Right lobe of liver (tissue), 6 donors: ENCODE data around the gene CER1. TPM values are rescaled to one million over a fixed set of nuclear protein-coding genes. Genes with fewer than 3 reads are reported as not detected.

Experiments
- ATAC-seq, 4 donors: fragments of 200-7000 bp; cut with Tn5 transposase; one replicate each; pipeline ENCODE4 v1.9.1; 2020; ENCODE audit warnings: mild to moderate bottlenecking in 4 of 4, moderate library complexity in 4 of 4
- DNase-seq, 3 donors: peaks; one replicate each; pipeline ENCODE4 v3.0.0-alpha.2; 2020
- H3K27ac ChIP-seq, 3 donors: fragments of 200-600 bp; one replicate each; pipeline ENCODE4 v1.8.0; 2022
- H3K27me3 ChIP-seq, 2 donors: fragments of 200-600 bp; one replicate each; pipeline ENCODE4 v1.8.0; 2022
- H3K36me3 ChIP-seq, 4 donors: fragments of 200-600 bp; sonication (generic) in 1 of 4; one replicate each; pipeline versions ENCODE4 v1.5.1 to v1.8.0; 2017 to 2022; ENCODE audit warnings: control low read depth in 1 of 4
- H3K4me1 ChIP-seq, 4 donors: fragments of 200-600 bp; sonication (generic) in 1 of 4; one replicate each; pipeline versions ENCODE4 v1.5.1 to v1.8.0; 2017 to 2022; ENCODE audit warnings: control low read depth in 1 of 4
- H3K4me3 ChIP-seq, 3 donors: fragments of 200-600 bp; one replicate each; pipeline ENCODE4 v1.8.0; 2022
- H3K9me3 ChIP-seq, 4 donors: fragments of 200-600 bp; sonication (generic) in 1 of 4; one replicate each; pipeline versions ENCODE4 v1.5.1 to v1.8.0; 2017 to 2022; ENCODE audit warnings: control low read depth in 1 of 4
- POLR2A ChIP-seq: fragments of 450-650 bp; IDR thresholded peaks from one replicate; pipeline ENCODE4 v1.6.1; 2017; ENCODE audit warnings: antibody characterized with exemption, mild to moderate bottlenecking
- WGBS: methylation state at CpG from one replicate; pipeline ENCODE4 v1.1.6; 2018; ENCODE audit warnings: low coverage, low lambda C conversion rate; ENCODE audit not compliant: insufficient coverage; ENCODE audit errors: missing lambda C conversion rate; 5-methylcytosine and 5-hydroxymethylcytosine counted together
- intact Hi-C, 2 donors: fragments of 100-400 bp; cut with DNase I; formaldehyde crosslinking; loops; one replicate each; pipeline versions ENCODE4 v1.11.2 to v1.14.1; 2022
- total RNA-seq, 6 experiments: library from RNA; depleted of rRNA in 2 of 6; stranded (reverse); fragments of >200 nt in 2 of 6; fragmentation: NEBNext Ultra II Directional in 3 of 6; extraction: Animal tissue kit (Norgen Biotek cat#: 25700) in 3 of 6; gene quantifications; one replicate each; pipeline versions ENCODE4 v1.1.0 to v1.2.4, GENCODE V29; 2016 to 2023
- TF ChIP-seq, protein P1 (sequence below), 4 donors: fragments of 200-600 bp in 3 of 4; fragments of 450-650 bp in 1 of 4; IDR thresholded peaks; one replicate each; pipeline versions ENCODE4 v1.5.1 to v1.8.0; 2016 to 2022; ENCODE audit warnings: antibody characterized with exemption in 4 of 4, mild to moderate bottlenecking in 2 of 4
- donor health status: DM: no; HTN: yes; CAD: no.
- donor health status: DM: no; HTN: no; CAD: no.
- donor health status: DM: no; HTN: no; CAD: no.
- donor health status: DM: no; HTN: yes; CAD: no.
- donor health status: DM: no; HTN: yes; CAD: no.

The CER1 gene
- total RNA-seq, 6 experiments from 2014 or later = not detected

DNA sequence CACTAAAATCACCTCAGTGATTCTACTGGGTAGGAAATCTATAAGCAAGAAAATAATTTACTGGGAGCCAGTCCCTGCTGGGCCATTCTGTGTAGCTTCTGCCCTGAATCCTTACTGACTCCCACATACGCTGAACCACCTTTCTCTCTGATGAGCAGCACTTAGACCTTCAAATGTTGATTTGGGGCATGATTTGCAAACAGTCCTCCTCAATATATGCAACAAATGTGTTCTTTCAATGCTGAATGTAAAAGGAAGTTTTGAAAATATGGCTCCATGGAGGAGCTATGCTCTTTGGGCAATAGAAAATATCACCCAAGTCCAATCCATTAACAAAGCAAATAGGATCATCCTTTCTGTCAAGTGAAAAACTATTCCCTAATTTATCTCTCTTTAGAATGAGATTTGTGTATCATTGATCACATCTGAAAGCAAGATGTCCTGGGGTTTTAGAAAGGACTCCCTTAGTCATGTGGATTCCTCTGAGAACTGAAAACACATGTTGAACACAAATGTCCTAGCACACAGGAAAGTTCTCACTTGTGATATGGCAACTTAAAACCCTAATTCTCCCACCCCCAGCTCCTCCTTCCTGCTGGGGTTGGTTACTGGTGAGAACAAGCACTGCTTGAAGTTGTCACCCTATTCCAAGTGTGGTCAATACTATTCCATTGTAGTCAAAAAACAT lies 8.9 kb upstream of the CER1 start:
- Histone ChIP-seq H3K4me1 (no peaks in the 10 kb centered on the region), H3K9me3 (no peaks in the 10 kb centered on the region), H3K36me3 (no peaks in the 10 kb centered on the region), H3K4me3 (no peak overlapping the region), H3K27me3 (no peaks in the 10 kb centered on the region), H3K27ac (no peak overlapping the region)
- TF ChIP-seq, protein P1, sequence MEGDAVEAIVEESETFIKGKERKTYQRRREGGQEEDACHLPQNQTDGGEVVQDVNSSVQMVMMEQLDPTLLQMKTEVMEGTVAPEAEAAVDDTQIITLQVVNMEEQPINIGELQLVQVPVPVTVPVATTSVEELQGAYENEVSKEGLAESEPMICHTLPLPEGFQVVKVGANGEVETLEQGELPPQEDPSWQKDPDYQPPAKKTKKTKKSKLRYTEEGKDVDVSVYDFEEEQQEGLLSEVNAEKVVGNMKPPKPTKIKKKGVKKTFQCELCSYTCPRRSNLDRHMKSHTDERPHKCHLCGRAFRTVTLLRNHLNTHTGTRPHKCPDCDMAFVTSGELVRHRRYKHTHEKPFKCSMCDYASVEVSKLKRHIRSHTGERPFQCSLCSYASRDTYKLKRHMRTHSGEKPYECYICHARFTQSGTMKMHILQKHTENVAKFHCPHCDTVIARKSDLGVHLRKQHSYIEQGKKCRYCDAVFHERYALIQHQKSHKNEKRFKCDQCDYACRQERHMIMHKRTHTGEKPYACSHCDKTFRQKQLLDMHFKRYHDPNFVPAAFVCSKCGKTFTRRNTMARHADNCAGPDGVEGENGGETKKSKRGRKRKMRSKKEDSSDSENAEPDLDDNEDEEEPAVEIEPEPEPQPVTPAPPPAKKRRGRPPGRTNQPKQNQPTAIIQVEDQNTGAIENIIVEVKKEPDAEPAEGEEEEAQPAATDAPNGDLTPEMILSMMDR (IDR thresholded peaks at IDR 0.05) = no peak
- TF ChIP-seq POLR2A = no peak
- no peak for DNase-seq
- WGBS = 100% methylated on average over 1 of the region's 1 CpG
- intact Hi-C loops = no loop called here
- ATAC-seq = no peak

DNA sequence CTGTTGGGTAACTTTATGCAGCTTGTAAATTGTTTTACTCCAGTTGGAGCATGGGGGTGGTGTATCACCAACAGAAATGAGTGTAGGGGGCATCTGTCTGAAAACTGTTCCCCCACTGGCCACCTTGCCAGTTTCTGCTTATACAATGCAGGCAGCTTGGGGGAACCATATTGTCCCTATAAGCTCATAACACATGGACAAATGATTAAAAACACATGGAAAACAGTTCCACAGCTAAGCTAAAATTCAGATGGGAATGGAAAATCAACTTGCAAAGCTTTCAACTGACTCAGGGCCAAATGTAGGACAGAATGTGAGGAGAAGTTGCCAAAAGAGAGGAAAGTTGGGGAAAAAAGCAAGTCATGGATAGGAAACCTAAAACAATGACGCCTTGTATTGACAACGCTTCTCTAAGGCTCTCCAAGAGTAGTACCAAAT lies 7.9 kb upstream of the CER1 start:
- ATAC-seq = no peak
- no peak overlapping the region for H3K27ac ChIP-seq
- 90% methylated on average over 2 of the region's 2 CpGs for WGBS
- no peaks in the 10 kb centered on the region for H3K9me3 ChIP-seq
- TF ChIP-seq, protein P1 (IDR thresholded peaks at IDR 0.05) = no peak
- no peaks in the 10 kb centered on the region for H3K4me1 ChIP-seq
- DNase-seq = no peak
- intact Hi-C loops = no loop called here
- H3K27me3 ChIP-seq = no peaks in the 10 kb centered on the region
- H3K4me3 ChIP-seq = no peak overlapping the region
- H3K36me3 ChIP-seq = no peaks in the 10 kb centered on the region

DNA sequence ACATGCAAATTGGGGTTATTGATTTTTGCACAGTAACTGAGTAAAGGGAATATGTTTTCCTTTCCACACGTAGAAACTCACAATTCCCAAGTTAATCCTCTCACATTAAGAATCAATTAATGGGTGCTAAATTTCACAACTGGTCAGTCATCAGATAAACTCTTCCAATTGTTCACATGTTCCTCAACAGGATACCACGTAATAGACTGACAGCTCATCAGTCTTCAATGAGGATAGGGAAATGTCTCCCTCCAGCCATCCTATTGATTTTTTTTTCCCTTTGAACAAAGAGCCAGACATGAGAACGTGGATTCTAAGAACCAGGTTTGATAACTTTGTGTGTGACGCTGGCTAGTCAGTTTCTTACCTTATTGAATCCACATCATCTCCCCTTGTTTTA lies 768 bp upstream of the CER1 start:
- DNase-seq (no peak), ATAC-seq (no peak)
- Histone ChIP-seq H3K27me3 (no peaks in the 10 kb centered on the region), H3K36me3 (no peaks in the 10 kb centered on the region), H3K4me1 (no peaks in the 10 kb centered on the region), H3K27ac (no peak overlapping the region), H3K4me3 (no peak overlapping the region), H3K9me3 (no peaks in the 10 kb centered on the region)
- TF ChIP-seq POLR2A = no peak
- TF ChIP-seq, protein P1 (IDR thresholded peaks at IDR 0.05) = no peak
- intact Hi-C loops = no loop called here
- 16% methylated on average over 4 of the region's 4 CpGs for WGBS

DNA sequence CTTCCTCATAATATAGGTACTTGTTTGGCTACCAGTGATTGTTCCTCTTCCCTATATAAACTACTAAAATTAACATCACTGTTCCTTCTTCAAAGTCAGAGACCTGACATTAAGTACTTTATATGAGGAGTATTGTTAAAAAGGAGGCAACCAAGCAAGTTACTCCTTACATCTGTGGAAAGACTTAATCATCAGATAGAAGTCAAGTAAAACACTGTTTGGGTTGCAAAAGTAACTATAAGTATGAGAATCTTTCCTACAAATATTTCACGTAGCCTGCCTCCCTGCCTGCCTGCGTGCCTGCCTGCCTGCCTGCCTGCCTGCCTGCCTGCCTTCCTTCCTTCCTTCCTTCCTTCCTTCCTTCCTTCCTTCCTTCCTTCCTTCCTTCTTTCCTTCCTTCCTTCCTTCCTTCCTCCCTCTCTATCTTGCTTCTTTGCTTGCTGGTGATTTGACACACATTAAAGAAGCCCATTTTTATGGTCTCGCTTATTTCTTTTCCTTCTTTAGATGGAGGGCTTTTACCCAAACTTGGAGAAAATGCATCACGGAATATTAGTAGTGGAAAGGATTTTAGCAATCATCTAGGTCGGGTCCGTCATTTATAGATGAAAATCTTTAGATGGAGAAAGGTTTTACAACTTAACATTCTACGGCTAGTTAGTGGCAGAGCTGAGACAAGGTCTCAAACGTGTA lies 3.2 kb downstream of the CER1 start:
- H3K4me1 ChIP-seq = no peaks in the 10 kb centered on the region
- H3K4me3 ChIP-seq = no peak overlapping the region
- no peaks in the 10 kb centered on the region for H3K36me3 ChIP-seq
- 51% methylated on average over 8 of the region's 8 CpGs for WGBS
- TF ChIP-seq, protein P1 (IDR thresholded peaks at IDR 0.05) = no peak
- no peak for TF ChIP-seq POLR2A
- H3K27me3 ChIP-seq = no peaks in the 10 kb centered on the region
- no peak for ATAC-seq
- intact Hi-C loops = no loop called here
- no peak overlapping the region for H3K27ac ChIP-seq
- H3K9me3 ChIP-seq = no peaks in the 10 kb centered on the region
- DNase-seq = no peak
